GM21447 (cell line): ENCODE data around the gene ADSS1.

Experiments used
- ATAC-seq: cut with Tn5 transposase; IDR thresholded peaks from one replicate; pipeline ENCODE4 v1.9.1; 2021; ENCODE audit not compliant: unreplicated experiment

Gene ADSS1

GRCh38 chr14:104792101-104792884 lies 68.3 kb downstream of the ADSS1 start:
- no peak for ATAC-seq

GRCh38 chr14:104792945-104793702 lies 69.1 kb downstream of the ADSS1 start:
- ATAC-seq = no peak

- no peak for ATAC-seq
These were observed 69.6 kb downstream of the ADSS1 start for GRCh38 chr14:104793703-104793959.

- no peak for ATAC-seq
These were observed 70.1 kb downstream of the ADSS1 start for GRCh38 chr14:104794099-104794498.

GRCh38 chr14:104794631-104794992 lies 70.6 kb downstream of the ADSS1 start:
- ATAC-seq = no peak

GRCh38 chr14:104794993-104795780 lies 71.2 kb downstream of the ADSS1 start, which contains the start of gene AKT1:
Gene AKT1, minus strand, starts transcription at chr14:104795748. Its CDS starts 3,105 bp downstream, at chr14:104792643.
- ATAC-seq = no peak

- no peak for ATAC-seq
These were observed 72.0 kb downstream of the ADSS1 start for GRCh38 chr14:104795781-104796686.

- no peak for ATAC-seq
These were observed 72.7 kb downstream of the ADSS1 start for GRCh38 chr14:104796687-104797081.
